HTERT RPE-1 (cell line): Measurements from ENCODE around the gene DNAJB12.
"Not testable (repeated sequence)": the region's sequence is repeated elsewhere in the genome, so short reads cannot be mapped to it uniquely, and the experiment has no call there.

ENCODE experiments used
- in situ Hi-C: fragments of 300-500 bp; cut with MboI; formaldehyde crosslinking; loops from 4 replicates; pipeline ENCODE4 v1.14.3; 2020; ENCODE audit warnings: low sequenced_read_pairs

The DNAJB12 gene

DNA sequence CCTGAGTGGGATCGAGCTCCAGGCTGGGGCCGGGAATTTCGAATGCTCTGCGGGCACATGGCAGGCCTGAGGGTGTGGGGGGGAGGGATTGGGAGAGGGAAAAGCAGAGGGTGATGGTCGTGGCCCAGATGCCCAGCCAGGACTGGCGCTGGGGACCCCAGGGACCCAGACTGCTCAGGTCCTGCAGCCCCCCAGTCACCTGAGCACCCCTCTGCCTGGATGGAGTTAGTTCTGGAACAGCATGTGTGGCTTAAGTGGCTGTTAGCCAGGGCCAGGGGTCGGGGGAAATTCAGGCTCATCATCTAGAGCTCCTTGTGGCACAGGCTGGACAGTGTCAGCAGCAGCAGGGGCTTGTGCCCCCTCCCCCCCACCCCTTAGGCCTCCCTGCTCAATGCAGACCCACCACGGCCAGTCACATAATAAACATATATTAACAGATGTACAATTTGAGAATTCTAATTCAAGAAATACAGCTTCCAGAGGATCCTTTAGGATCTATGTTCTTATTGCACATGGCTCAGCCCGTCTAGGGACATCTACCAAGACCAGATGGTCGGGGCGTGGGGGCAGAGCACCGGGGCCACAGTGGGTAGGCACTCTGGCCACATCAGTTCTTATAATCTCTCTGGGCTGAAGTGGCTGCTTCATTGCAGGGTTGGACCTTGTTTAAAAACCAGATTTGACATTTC, 22.2 kb downstream of the DNAJB12 start:
- in situ Hi-C loops = no loop called here

- in situ Hi-C loops = no loop called here
Observed at GRCh38 chr10:72331575-72332422, 22.9 kb downstream of the DNAJB12 start.

DNA sequence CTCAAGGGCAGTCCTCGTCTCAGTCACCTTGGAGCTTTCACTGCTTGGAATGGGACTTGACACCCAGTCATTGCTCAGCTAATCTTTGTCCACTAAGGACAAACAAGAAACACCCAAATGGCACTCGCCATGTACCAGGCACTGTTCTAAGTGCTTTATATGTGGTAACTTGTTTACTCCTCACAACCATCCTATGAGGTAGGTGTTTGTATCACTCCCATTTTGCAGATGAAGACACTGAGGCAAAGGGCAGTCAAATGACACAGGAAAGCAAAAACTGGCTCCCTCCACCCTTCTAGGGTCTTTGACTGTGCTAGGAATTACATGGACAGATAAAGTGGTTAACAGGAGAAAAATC, 24.7 kb downstream of the DNAJB12 start:
- in situ Hi-C loops = no loop called here

DNA sequence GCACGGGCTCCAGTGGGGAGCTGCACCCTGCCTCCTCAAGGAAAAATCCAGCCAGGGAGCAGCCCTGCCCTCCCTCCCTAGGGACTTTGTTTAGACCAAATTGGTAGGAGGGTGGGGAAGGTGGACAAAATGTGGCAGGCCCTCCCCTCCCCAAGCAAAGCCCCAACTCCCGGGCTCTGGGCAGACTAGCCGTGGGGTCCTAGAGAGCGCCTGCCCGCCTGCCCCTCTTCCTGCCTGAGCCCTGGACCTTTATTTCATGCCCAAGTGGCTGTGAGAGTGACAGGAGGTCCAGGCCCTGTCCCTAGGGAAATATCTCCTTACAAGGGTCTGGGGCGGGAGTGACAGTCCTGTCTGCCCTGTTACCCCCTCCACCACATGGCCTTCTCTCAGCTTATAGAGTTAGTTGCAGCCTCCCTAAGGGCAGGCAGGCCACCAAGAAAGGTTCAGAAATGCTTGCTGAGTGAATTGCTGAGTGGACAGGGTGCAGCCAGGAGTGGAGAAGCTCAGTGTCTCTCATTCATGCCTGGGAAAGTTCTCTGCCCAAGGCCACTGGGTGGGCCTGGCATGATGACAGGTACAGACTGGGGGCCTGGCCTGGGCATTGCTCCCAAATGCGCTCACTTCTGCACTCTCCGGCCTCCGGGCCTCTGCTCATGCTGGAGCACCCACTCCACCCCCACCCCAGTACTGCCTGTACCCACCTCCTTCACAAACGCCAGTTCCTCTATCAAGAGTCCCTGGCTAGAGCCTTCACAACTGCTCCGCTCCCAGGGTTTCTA, 25.2 kb downstream of the DNAJB12 start:
- in situ Hi-C loops = no loop called here

DNA sequence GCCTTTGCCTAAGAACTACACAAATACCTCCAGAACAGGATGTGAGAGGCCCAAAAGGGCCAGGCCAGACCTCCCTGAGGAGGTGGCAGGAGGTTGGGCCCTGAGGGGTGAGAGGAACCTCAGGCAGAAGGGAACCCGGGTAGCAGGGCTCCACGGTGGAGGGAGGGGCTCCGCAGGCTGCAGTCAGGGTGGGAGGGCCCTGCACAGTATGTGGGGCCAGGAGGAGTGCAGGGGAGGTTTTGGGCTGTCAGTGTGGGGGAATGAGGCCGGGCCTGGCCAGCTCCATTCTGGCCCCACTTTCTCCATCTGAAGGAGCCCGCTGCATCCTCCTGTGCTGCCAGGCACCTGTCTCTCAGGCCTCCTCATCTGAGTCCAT, 25.9 kb downstream of the DNAJB12 start:
- in situ Hi-C loops = no loop called here

- in situ Hi-C loops = no loop called here
Observed at GRCh38 chr10:72328045-72328828, 26.5 kb downstream of the DNAJB12 start.

GRCh38 chr10:72326665-72327603, 27.8 kb downstream of the DNAJB12 start:
- in situ Hi-C loops = not testable (repeated sequence)

DNA sequence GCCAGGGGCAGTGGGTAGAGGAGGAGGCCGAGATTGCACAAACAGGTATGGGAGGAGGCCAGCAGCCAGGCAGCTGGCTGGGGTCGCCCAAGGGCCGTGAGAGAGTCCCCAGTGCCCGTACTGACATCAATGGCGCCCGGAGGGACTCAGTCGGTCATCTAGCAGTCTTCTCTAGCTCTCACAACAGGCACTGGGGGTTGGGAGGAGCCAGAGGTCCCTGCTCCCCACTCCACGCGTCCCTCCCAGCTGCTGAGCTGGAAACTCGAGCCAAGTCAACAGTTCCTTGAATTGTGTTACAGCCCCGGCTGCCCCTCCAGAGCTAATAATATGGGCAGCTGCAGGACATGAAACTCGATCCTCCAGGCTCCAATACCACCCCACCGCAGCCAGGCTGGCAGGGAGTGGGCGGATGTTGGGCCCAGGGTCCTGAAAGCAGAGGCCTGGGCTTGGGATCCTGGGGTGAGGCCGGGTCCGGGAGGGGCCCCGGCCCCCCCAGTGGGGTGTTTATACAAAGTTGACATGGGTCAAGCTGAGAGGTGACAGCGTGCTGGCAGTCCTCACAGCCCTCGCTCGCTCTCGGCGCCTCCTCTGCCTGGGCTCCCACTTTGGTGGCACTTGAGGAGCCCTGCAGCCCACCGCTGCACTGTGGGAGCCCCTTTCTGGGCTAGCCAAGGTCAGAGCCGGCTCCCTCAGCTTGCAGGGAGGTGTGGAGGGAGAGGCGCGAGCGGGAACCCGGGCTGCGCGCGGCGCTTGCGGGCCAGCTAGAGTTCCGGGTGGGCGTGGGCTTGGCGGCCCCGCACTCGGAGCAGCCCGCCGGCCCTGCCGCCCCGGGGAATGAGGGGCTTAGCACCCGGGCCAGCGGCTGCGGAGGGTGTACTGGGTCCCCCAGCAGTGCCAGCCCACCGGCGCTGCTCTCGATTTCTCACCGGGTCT, 29.2 kb downstream of the DNAJB12 start:
- in situ Hi-C loops = not testable (repeated sequence)

GRCh38 chr10:72323771-72324191, 30.9 kb downstream of the DNAJB12 start:
- in situ Hi-C loops = no loop called here

- in situ Hi-C loops = no loop called here
Observed at GRCh38 chr10:72323108-72323749, 31.5 kb downstream of the DNAJB12 start.

DNA sequence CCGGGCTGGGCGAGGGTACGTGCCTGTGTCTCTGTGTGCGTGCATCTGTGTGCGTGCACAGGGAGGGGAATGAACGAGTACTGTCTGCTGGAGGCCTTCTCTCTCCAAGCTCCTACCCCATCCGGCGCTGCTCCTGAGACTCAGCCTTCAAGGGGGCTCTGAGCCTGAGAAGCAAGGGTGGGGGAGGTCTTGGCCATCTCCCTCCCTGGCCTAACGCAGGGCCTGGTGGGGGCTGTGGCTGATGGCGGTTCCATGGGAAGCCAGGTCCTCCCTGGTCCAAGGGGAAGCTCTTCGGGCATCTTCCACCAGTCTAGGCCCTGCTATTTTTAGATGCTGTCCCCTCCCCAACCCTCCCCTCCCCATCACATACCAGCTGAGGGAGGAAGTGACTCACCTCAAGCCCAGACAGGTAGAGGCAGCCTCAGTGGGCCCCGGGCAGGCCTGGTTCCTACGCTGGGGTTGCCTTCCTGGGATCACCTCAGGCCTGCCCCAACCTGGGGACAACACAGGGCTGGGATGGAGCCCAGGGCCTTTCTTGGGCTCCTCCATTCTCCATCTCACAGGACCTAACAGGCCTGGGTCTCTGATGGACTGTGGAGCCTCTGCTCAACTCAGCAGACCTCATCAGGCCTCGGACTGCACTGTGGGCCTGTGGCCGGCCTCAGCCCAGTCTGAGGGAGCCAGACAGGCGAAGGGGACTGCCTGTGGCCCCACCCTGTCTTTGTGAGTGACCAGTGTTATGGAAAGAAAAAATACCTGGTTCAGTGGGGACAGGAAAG, 32.2 kb downstream of the DNAJB12 start:
- in situ Hi-C loops = no loop called here

- in situ Hi-C loops = no loop called here
Observed at GRCh38 chr10:72322030-72322279, 32.8 kb downstream of the DNAJB12 start.

DNA sequence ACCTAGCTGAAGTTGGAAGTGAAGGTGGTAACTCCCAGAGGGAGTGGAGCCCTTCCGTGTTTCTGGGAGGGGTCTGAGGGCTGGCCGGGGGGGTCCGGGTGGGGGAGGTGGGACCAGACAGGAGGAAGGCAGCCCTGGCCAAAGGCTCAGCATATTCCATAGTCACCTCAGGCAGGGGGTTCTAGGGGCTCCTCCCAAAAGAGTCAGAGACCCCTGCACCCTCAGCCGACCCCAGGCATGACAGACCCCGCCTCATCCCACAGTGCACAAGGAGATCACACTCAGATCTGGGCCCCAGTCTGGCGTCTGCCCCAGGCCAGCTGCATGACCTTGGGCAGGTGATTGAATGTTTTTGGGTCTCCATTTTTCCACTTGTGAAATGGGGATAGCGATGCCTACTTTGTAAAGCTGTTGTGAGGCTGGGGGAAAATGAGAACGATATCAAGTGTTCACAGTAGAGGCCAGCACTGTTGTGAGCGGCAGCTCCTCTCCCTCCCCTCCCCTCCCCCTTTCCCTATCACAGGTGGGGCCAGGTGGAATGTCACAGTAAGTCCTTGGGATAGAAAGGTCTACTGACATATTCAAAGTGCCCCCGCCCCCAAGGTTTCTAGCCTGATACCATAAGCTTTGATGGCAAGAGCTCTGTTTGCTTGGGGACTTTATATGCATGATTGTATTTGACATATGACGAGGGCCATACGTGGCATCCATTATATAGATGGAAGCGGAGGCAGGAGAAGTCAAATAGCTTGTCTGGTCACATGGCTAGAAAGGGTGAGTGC, 33.3 kb downstream of the DNAJB12 start:
- in situ Hi-C loops = no loop called here

- in situ Hi-C loops = no loop called here
Observed at GRCh38 chr10:72320676-72321247, 34.0 kb downstream of the DNAJB12 start.

GRCh38 chr10:72319416-72320254, 35.1 kb downstream of the DNAJB12 start:
- in situ Hi-C loops = no loop called here
